ENCODE data around the gene STAM.
A peak's percentile ranks its signal among the peaks of the same experiment; 100 is the strongest.

The STAM gene

DNA sequence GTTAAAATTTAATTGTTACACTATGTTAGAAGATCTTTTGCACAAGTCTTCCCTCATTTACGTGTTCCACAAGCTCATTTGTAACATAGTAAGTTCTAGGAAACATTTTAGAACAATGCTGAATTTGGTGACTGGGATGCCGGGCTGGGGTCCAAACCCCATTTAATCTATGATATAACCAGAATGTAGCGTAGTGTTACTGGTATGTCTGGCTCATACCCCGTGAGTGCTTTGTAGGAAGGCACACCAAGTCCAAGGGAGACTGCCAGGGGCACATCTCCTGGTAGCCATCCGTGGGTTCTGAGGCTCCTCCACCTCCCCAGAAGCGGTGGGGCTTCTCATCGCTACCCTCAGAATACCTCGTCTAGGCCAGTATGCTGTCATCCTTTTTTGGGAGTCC is 86.7 kb downstream of the STAM start:
- no peak for DNase-seq (ENCODE audit: low read depth)

DNA sequence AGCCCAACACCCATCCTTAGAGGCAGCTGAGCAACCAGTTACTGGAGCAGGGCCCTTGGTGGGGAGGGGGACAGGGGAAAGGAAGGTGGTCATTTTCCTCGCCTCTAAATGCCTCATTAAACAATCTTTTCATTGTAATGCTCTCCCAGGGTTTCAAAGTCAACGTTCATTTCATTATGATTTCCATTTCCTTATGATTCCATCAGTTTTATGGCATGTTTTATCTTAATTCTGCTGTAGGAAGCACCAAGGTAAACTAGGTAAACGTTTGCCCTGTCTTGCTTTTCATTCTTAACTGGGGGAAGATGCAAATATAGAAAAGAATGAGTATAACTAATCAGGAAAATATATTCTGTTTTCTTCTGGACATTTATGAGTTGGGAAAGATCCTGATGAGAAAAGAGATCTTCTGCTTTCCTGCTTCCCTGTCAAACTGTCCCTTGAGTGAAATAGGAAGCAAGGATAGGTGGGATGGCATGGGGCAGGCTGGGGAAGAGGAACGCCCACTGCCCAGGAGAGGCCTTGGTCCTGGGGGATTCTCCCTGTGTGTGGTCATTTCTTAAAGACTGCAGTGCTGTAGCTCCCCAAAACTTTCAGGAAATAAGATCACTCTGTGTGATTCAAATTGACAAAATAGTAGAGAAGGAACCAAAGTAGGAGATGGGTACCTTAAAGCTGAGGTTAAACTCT is 87.5 kb downstream of the STAM start:
- DNase-seq (ENCODE audit: low read depth) = no peak

GRCh38 chr10:17733620-17734019 is 89.7 kb downstream of the STAM start:
- no peak for DNase-seq (ENCODE audit: low read depth)

GRCh38 chr10:17734432-17735080 is 90.6 kb downstream of the STAM start:
- no peak for DNase-seq (ENCODE audit: low read depth)

DNA sequence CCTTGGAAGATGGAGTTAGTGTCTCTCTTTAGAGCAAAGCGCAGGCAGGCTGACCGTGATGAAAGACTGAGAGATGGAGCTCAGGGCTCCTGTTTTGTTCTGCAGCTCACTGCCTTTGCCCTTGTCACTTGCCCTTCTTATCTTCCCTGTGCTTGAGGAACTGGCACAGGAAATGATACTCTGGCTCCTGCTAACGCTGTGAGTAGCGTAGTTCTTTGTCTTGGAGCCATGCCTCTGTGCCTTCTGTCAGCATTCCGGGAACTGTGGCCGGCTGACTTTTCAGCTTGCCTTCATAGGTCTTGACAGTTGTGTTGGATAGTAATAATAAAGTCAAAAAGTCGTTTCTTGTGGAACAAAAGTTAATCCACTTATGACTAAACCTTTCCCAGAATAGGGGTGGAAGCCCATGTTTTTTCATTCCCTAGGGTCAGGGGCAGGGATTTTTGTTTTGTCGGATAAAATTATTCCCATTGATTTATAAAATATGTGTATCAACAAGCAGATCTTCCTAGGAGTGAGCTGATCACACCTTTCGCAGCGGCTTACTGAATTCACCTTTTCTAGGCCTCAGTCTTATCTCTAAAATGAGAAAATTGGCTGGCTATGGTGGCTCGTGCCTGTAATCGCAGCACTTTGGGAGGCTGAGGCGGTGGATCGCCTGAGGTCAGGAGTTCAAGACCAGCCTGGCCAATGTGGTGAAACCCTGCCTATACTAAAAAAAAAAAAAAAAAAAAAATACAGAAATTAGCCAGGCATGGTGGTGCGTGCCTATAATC is 91.4 kb downstream of the STAM start:
- no peak for DNase-seq (ENCODE audit: low read depth)

GRCh38 chr10:17736223-17736622 is 92.3 kb downstream of the STAM start:
- no peak for DNase-seq (ENCODE audit: low read depth)

GRCh38 chr10:17737027-17737965 is 93.3 kb downstream of the STAM start:
- peak; percentile 43 for DNase-seq (ENCODE audit: low read depth)

DNA sequence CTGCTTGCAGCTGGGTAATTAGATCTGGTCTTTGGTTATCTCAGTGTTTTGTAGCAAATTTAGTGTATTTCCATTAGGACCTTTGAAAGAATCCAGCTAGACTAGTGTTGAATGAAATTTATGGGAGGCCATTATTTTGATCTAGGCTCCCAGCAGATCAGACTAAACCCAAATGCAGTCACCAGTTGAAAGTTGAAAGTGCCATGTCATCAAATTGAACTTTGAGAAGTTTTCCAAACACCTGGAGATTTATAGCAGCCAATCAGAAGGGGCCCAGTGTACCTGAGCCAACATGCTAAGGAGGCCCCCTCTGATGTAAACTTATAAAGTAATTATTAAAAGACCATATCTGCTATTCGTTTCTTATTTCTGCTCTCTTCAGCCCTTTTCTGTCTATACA is 96.7 kb downstream of the STAM start:
- DNase-seq (ENCODE audit: low read depth) = no peak

GRCh38 chr10:17742918-17743317 is 99.0 kb downstream of the STAM start:
- peak; percentile 37 for DNase-seq (ENCODE audit: low read depth)

DNA sequence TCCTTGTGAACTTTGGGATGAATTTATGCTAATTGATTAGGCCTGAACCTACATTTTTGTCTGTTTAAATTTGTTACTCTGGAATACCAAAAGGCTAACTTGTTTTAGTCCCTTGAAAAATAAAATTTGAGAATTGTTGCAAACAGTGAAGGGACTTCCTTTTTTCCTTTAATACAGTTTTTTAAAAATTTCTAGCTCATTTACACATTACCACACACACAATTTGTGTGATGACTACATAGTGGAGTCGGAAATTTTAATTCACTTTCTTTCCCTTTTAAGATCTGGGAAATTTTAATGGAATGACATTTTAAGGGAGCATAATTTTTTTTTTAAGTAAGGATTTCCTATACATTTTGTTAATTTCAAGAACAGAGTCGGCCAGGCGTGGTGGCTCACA is 99.5 kb downstream of the STAM start:
- DNase-seq (ENCODE audit: low read depth) = no peak

GRCh38 chr10:17744341-17744861 is 100.5 kb downstream of the STAM start:
- DNase-seq (ENCODE audit: low read depth) = peak; percentile 50

GRCh38 chr10:17747883-17748550 is 104.1 kb downstream of the STAM start:
- DNase-seq (ENCODE audit: low read depth) = no peak

GRCh38 chr10:17749890-17750289 is 105.9 kb downstream of the STAM start:
- no peak for DNase-seq (ENCODE audit: low read depth)

DNA sequence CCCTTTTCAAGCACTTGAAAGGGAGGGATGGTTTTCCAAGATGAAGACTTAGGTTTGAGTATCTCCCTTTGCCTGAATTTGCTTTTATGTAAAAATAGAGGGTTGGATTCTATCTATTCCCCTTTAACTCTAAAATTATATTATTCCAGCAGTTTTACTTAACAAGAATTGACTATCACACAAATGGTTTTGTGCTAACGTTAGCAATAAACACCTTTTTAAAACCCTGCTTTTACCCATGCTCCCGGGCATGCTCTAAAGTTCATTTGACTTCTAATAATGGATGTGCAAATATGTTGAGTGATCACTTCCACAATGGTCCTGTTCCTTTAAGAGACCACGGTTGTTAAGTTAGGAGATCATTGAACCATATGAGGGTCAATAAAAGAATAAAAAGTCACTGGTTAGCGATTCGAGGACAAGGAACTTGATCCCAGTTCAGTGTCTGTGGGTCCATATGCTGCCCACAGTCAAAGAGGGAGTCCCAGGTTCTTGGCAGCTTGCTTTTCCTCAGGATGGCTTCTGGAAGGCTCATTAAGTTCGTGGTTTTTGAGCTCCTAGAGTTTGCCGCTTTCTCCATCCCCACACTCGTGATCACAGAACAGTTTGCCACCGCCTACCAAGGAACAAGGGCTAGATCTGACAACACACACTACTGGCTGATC is 108.0 kb downstream of the STAM start, which contains the start of gene TMEM236:
TSS of gene TMEM236 (plus strand) at position 421 of the 665 bp plus-strand sequence. CDS start at position 516, 95 bp downstream.
- no peak for DNase-seq (ENCODE audit: low read depth)

GRCh38 chr10:17756557-17757217 is 112.7 kb downstream of the STAM start:
- DNase-seq (ENCODE audit: low read depth) = peak; percentile 40

DNA sequence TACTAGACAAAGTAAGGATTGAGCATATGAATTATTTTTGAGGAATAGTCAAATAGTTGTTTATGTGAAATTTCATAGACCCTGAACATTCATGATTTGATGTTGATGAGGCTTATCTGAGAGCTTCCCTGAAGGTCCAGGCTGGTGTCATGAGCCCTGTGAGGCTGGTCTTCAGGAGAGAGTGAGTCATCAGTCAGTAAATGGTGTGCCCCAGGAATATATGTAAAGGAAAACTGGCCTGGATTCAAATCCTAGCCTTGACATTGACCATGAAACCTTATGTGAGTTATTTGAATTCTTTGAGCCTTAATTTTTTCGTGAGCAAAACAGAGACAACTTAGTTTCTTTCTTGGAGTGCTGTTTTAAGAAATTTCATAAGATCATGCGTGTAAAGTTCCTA is 114.2 kb downstream of the STAM start:
- DNase-seq (ENCODE audit: low read depth) = peak; percentile 71

DNA sequence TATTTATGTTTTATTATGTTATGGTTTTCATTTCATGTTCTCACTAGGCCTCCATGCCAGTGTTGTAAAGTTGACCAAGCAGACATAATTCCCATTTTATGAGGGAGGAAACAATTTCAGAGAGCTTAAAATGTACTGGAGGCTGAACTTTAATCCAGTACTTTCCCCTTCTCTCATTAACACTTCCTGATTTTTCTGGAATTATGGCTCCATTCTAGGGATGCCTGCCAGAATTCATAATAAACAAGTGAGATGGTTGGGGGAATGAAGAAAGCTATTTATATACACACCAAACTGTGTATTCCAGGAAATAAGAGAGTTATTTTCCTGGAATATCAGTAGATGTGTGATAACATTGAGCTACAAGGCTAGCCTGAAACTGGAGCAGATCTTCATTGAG is 114.9 kb downstream of the STAM start:
- DNase-seq (ENCODE audit: low read depth) = no peak

- DNase-seq (ENCODE audit: low read depth) = no peak
Measured at GRCh38 chr10:17764142-17764541, 120.2 kb downstream of the STAM start.

GRCh38 chr10:17765602-17766001 is 121.7 kb downstream of the STAM start:
- no peak for DNase-seq (ENCODE audit: low read depth)

Data from amniotic epithelial cell (primary cell).